ENCODE data around the gene MKRN2.

GRCh38 chr3:12556314-12556689 lies 585 bp upstream of the MKRN2 start:
- no peak for TF ChIP-seq POLR2A (IDR thresholded peaks at IDR 0.05; ENCODE audit: low read depth, low read length)
- no peak for TF ChIP-seq POLR2AphosphoS5 (IDR thresholded peaks at IDR 0.05; ENCODE audit: low read depth, low read length)
- TF ChIP-seq TAF1 (IDR thresholded peaks at IDR 0.05; ENCODE audit: low read depth, low read length) = no peak

Data from GM12891 (cell line).